Activated CD8-positive, alpha-beta T cell treated with anti-CD3 and anti-CD28 coated beads for 36 hours (primary cell): ENCODE data around the gene OR2A25. TPM values are rescaled to one million over a fixed set of nuclear protein-coding genes. Genes with fewer than 3 reads are reported as not detected.

Source experiments
- ATAC-seq: fragments of 200-7000 bp; cut with Tn5 transposase; one replicate; pipeline ENCODE4 v1.10.0; 2021; ENCODE audit warnings: mild to moderate bottlenecking, moderate library complexity
- CTCF ChIA-PET: fragments of 350-600 bp; sonication (Branson Sonifier 250); formaldehyde crosslinking; loops from one replicate; lab custom pipeline; 2021; ENCODE audit warnings: antibody characterized with exemption; lab: Charles Lee
- POLR2A ChIA-PET: fragments of 350-600 bp; sonication (Branson Sonifier 250); formaldehyde crosslinking; loops from one replicate; lab custom pipeline; 2021; ENCODE audit warnings: antibody characterized with exemption; lab: Charles Lee
- DNase-seq: peaks from one replicate; pipeline ENCODE4 v3.0.0-alpha.2; 2020
- H3K27ac Mint-ChIP-seq: one replicate; pipeline ENCODE4 v1.8.0; 2021; ENCODE audit warnings: mild to moderate bottlenecking, mixed read lengths
- H3K27me3 Mint-ChIP-seq: one replicate; pipeline ENCODE4 v1.8.0; 2021; ENCODE audit warnings: mixed read lengths
- H3K36me3 Mint-ChIP-seq: one replicate; pipeline ENCODE4 v1.8.0; 2021; ENCODE audit warnings: low read depth, mixed read lengths
- H3K4me1 Mint-ChIP-seq: one replicate; pipeline ENCODE4 v1.8.0; 2021; ENCODE audit warnings: low read depth, mixed read lengths
- H3K4me3 Mint-ChIP-seq: one replicate; pipeline ENCODE4 v1.8.0; 2021; ENCODE audit warnings: mild to moderate bottlenecking, moderate library complexity, mixed read lengths
- H3K9me3 Mint-ChIP-seq: one replicate; pipeline ENCODE4 v1.8.0; 2021; ENCODE audit warnings: mixed read lengths
- CTCF ChIP-seq: fragments of 200-600 bp; IDR thresholded peaks from one replicate; pipeline ENCODE4 v1.8.0; 2022; ENCODE audit warnings: antibody characterized with exemption, mild to moderate bottlenecking
- intact Hi-C: fragments of 100-400 bp; cut with micrococcal nuclease; formaldehyde crosslinking; loops from one replicate; pipeline ENCODE4 v1.10.0; 2022
- total RNA-seq, 2 experiments: library from RNA; stranded (reverse); gene quantifications; one replicate each; pipeline ENCODE4 v1.2.3, GENCODE V29; 2021

The OR2A25 gene
- total RNA-seq, 2 experiments from 2014 or later = not detected

GRCh38 chr7:144087230-144087629, 17.6 kb downstream of the OR2A25 start:
- Mint-ChIP-seq H3K4me1 (no peaks in the 10 kb centered on the region), H3K27me3 (peaks cover 5% of the 10 kb centered on the region), H3K36me3 (no peaks in the 10 kb centered on the region), H3K4me3 (no peak overlapping the region), H3K9me3 (no peaks in the 10 kb centered on the region), H3K27ac (no peak overlapping the region)
- CTCF ChIA-PET = interaction anchor here (1.2 kb wide), 1 partner anchor 41 kb away, joined by 3 read pairs; no protein-coding TSS in a partner anchor
- intact Hi-C loops = loop anchor here (10.0 kb wide), 1 partner anchor 62 kb away; no protein-coding TSS in a partner anchor
- DNase-seq (no peak), ATAC-seq (no peak)
- no peak for TF ChIP-seq CTCF
- POLR2A ChIA-PET = no interaction called here

- no peak overlapping the region for H3K27ac Mint-ChIP-seq
- peaks cover 6% of the 10 kb centered on the region for H3K27me3 Mint-ChIP-seq
- intact Hi-C loops = no loop called here
- DNase-seq = no peak
- no peak for ATAC-seq
- POLR2A ChIA-PET = no interaction called here
- CTCF ChIA-PET = interaction anchor here (1.2 kb wide), 1 partner anchor 27 kb away, joined by 3 read pairs; no protein-coding TSS in a partner anchor
- no peaks in the 10 kb centered on the region for H3K36me3 Mint-ChIP-seq
- no peak for TF ChIP-seq CTCF
- no peak overlapping the region for H3K4me3 Mint-ChIP-seq
- no peaks in the 10 kb centered on the region for H3K4me1 Mint-ChIP-seq
- no peaks in the 10 kb centered on the region for H3K9me3 Mint-ChIP-seq
These were observed 21.1 kb downstream of the OR2A25 start for GRCh38 chr7:144090667-144091066.

- Mint-ChIP-seq H3K9me3 (no peaks in the 10 kb centered on the region), H3K4me1 (no peaks in the 10 kb centered on the region), H3K27me3 (peaks cover 3% of the 10 kb centered on the region), H3K4me3 (no peak overlapping the region), H3K27ac (no peak overlapping the region), H3K36me3 (no peaks in the 10 kb centered on the region)
- ChIA-PET POLR2A (no interaction called here), CTCF (interaction anchor here (1.0 kb wide), 1 partner anchor 29 kb away, joined by 3 read pairs; no protein-coding TSS in a partner anchor)
- no peak for ATAC-seq
- no peak for DNase-seq
- no peak for TF ChIP-seq CTCF
- intact Hi-C loops = no loop called here
These were observed 29.2 kb downstream of the OR2A25 start for GRCh38 chr7:144098776-144099175.

- no peaks in the 10 kb centered on the region for H3K4me1 Mint-ChIP-seq
- TF ChIP-seq CTCF = no peak
- CTCF ChIA-PET = no interaction called here
These were observed 31.0 kb downstream of the OR2A25 start for GRCh38 chr7:144100607-144101006.

GRCh38 chr7:144102041-144102440, 32.4 kb downstream of the OR2A25 start:
- Mint-ChIP-seq H3K9me3 (no peaks in the 10 kb centered on the region), H3K4me1 (no peaks in the 10 kb centered on the region), H3K4me3 (no peak overlapping the region), H3K27ac (no peak overlapping the region), H3K27me3 (peaks cover 2% of the 10 kb centered on the region), H3K36me3 (no peaks in the 10 kb centered on the region)
- CTCF ChIA-PET = no interaction called here
- intact Hi-C loops = no loop called here
- ATAC-seq = no peak
- POLR2A ChIA-PET = no interaction called here
- no peak for DNase-seq
- TF ChIP-seq CTCF = no peak

More at GRCh38 chr7:144100607-144101006, 31.0 kb downstream of the OR2A25 start:
- Mint-ChIP-seq H3K27me3 (peaks cover 2% of the 10 kb centered on the region), H3K4me3 (no peak overlapping the region), H3K9me3 (no peaks in the 10 kb centered on the region), H3K36me3 (no peaks in the 10 kb centered on the region), H3K27ac (no peak overlapping the region)
- POLR2A ChIA-PET = no interaction called here
- intact Hi-C loops = no loop called here
- no peak for ATAC-seq
- DNase-seq = no peak
